IMR-90 (cell line): ENCODE measurements around the gene MSI2.

Experiments used
- CTCF ChIP-seq: conservative IDR thresholded peaks from 2 replicates; pipeline ENCODE4 v1.5.1; 2012; ENCODE audit warnings: mild to moderate bottlenecking, low read depth, low read length, improper control_type of control experiment
- MXI1 ChIP-seq: IDR thresholded peaks from 2 replicates; pipeline ENCODE4 v1.6.1; 2012; ENCODE audit warnings: low read depth, mild to moderate bottlenecking, low read length, moderate library complexity, borderline replicate concordance
- POLR2A ChIP-seq: IDR thresholded peaks from 2 replicates; pipeline ENCODE4 v1.6.1; 2012; ENCODE audit warnings: mild to moderate bottlenecking, low read depth, low read length
- RAD21 ChIP-seq: IDR thresholded peaks from 2 replicates; pipeline ENCODE4 v1.6.1; 2012; ENCODE audit warnings: low read length, improper control_type of control experiment

- TF ChIP-seq POLR2A, result no peak
- no peak for TF ChIP-seq MXI1
- TF ChIP-seq CTCF, result no peak
- TF ChIP-seq RAD21, result no peak
These were observed 299.4 kb downstream of the MSI2 start for GRCh38 chr17:57555636-57556175.
